GM12892 (cell line): ENCODE results near the gene ZIC2.

ENCODE experiments used
- DNase-seq: peaks from one replicate; pipeline ENCODE4 v3.0.0; 2011; ENCODE audit not compliant: insufficient read length
- FAIRE-seq: peaks from 2 replicates; lab custom pipeline; 2011; peaks lifted over from hg19 to GRCh38; lab: Jason Lieb, UNC
- POLR2A ChIP-seq: IDR thresholded peaks from 2 replicates; pipeline ENCODE4 v1.6.1; 2011; ENCODE audit warnings: low read depth, low read length, control low read depth
- POLR2AphosphoS5 ChIP-seq: IDR thresholded peaks from 2 replicates; pipeline ENCODE4 v1.6.1; 2011; ENCODE audit warnings: low read depth, low read length, control low read depth
- TAF1 ChIP-seq: IDR thresholded peaks from 2 replicates; pipeline ENCODE4 v1.6.1; 2011; ENCODE audit warnings: low read depth, mild to moderate bottlenecking, control low read depth, low read length, borderline replicate concordance

Gene ZIC2

DNA sequence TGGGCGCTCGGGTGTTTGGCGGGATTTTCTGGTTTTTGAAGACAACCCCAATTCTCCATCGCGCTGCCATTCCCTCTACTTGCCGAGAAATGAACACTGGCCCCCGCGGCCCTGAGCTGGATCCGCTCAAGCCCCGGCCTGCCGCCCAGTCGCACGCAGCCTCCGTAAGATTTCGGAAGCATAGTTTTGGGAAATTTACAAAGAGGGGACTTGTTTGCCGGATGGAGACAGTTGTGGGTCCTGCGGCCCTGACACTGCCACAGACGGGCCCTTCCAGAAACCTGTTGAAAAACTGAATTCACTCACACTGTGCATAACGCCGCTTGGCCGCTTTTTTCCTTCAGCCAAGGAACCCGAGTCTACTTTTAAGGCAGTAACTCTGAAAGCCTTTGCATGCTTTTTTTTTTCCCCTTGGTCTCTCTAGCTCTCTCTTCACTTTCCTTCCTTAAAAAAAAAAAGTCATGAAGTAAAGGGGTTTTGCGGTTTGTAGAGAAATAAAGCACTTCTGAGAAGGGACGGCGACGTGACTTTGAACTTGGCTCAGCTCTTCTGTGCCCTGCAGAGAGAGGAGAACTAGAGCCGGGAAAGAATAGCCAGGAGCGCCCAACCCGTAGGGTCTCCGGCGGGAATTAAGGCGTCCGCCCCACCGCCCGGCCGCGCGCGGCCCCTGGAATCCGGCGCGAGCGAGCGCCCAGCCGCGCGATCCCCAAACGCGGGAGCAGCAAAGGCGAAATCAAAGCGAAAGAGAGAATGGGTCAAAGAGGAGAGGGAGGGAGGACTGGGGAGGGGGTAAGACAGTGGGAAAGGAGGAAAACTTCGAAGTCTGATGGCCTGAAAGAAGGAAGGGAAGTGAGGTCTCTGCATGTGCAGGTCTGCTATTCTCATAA, 3.4 kb upstream of the ZIC2 start:
- FAIRE-seq (no peak), DNase-seq (no peak)
- TF ChIP-seq TAF1 (no peak), POLR2AphosphoS5 (no peak), POLR2A (no peak)

DNA sequence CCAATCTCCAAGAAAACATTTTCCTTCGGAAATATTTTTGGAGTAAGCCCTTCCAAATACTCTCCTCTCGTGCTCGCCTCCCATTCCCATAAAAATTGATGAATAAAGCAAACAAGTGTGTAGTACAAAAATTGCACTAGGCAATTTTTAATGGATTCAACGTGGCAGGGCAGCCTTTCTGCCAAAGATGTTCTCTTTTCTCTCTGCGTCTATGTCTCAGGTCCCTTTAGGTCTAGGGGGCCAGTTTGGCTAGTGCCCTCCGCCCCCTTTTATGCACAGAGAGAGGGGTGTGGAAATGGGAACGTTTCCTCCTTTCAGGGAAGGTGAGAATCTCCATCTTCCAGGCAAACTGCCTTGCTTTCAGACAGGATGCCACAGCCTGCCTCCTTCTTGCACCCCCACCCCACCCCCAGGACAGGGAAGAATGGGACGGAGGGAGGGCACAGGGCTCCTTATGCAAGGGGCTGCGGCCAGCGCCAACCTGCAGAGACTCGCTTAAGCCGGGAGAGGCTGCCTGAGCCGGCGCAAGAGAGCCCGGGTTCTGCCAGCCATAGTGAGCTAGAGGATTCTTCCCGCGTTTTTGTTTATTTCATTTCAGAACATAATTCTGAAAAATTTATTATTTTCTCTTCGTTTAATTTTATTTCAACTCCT, 2.7 kb upstream of the ZIC2 start:
- no peak for FAIRE-seq
- DNase-seq = no peak

DNA sequence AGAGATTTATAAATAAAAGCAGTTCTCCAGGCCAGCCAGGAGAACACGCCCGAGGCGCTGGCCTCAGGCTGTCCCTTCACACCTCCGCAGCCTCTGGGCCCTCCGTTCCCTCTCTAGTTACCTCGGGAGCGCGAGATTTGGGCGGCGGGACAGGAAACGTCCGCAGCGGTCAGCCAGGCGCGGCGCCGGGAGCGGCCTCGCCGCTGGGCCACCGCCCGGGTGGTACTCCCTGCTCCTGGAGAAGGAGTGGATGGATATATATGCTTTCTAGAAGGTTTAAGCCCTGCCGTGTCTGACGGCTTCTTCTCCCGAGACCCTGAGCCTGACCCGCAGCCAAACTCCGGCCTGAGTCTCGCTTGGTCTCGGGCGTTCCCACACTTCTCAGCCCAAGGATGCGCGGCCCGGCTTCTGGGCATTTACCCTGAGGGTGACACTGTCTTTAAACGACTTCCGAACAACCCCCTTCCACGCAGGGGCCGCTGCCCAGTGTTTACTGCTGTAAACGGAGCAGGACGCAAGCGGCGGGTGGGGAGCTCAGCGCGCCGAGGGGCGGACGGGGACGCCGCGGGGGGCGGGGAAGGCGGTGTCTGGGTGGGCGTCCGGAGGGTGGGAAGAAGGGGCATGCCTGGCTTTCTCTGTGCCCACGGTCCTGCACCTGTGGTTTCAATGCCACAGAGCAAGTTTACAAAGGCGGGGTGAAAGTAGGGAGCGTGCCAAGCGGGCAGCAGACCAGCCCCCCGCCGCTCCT, 2.0 kb upstream of the ZIC2 start:
- TF ChIP-seq POLR2A = no peak
- TF ChIP-seq TAF1 = no peak
- TF ChIP-seq POLR2AphosphoS5 = no peak
- FAIRE-seq = no peak
- no peak for DNase-seq

More for the DNA sequence above, 2.7 kb upstream of the ZIC2 start:
- TF ChIP-seq TAF1 (no peak), POLR2A (no peak), POLR2AphosphoS5 (no peak)

DNA sequence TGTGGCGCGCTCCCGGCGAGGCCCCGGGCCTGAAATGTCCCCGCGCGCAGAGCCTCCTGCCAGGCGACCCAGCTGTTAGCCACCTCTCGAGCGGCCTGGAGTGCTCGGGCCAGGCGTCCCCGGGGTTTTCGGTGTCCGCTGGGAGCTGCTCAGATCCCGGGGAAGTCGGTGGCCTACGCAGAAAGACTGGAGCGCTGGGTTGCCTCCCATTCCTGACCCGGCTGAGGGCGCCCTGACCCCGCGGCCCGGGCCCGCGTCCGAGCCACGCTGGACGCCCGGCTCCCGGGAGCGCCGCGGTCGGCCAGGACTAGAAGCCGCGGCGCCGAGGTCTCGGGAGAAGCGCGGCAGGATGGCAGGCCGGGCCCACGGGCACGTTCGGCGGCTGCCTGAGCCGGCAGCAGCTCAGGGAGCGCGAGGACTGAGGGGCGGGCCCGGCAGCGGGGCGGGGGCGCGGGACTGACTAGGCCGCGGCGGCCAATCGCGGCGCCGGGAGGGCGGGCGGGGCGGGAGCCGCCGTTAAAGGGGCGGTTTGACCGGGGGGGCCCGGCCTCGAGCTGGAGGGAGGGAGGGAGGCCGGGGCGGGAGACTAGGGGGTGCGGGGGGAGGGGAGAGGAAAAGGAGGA, 1.3 kb upstream of the ZIC2 start:
- TF ChIP-seq POLR2A (no peak), TAF1 (no peak), POLR2AphosphoS5 (no peak)
- peak; percentile 66 for FAIRE-seq
- peak; percentile 66 for DNase-seq

DNA sequence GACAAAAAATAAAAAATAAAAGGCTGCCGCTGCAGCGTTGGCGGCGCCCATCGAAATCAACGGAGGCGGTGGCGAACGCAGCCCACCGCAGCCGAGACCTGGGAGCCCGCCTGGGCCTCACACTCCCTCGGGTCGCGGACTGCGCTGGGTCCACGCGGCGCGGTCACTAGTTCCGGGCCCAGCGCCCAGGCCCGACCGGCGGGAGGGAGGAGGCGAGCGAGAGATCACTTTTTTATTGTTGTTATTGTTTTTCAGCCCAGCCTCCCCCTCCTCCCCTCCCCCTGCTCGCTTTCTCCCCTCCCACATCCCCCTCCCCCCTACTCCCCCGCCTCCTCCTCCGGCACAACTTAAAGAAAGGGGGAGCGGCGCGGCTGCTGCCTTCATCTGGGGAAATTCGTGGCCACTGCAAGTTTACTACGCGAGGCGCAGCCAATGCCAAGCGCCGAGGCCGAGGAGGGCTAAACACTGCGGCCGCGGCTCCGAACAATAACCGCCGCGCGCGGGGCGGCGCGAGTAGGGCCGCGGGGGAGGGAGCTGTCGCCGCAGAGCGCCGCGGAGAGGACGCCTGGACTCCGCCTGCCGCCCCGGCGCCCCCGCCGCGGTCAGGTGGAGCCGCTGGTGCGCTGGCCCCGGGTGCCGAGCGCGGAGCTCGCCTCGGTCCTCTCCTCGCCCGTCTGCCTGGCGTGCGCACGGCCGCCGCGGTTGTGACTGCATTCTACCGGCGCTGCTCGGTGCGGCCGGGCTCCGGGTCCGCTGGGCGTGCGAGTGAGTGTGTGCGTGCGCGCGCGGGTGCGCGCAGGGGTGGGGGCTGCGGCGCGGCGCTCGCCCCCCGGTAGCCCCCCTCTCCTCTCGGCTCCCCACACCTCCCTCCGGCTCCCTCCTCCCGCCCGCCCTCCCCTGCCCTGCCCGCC, 505 bp upstream of the ZIC2 start:
- no peak for FAIRE-seq
- DNase-seq = no peak
- TF ChIP-seq POLR2AphosphoS5 (no peak), POLR2A (no peak), TAF1 (no peak)

DNA sequence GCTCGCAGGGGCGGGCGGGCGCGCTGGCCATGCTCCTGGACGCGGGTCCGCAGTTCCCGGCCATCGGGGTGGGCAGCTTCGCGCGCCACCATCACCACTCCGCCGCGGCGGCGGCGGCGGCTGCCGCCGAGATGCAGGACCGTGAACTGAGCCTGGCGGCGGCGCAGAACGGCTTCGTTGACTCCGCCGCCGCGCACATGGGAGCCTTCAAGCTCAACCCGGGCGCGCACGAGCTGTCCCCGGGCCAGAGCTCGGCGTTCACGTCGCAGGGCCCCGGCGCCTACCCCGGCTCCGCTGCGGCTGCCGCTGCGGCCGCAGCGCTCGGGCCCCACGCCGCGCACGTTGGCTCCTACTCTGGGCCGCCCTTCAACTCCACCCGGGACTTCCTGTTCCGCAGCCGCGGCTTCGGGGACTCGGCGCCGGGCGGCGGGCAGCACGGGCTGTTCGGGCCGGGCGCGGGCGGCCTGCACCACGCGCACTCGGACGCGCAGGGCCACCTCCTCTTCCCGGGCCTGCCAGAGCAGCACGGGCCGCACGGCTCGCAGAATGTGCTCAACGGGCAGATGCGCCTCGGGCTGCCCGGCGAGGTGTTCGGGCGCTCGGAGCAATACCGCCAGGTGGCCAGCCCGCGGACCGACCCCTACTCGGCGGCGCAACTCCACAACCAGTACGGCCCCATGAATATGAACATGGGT, 599 bp downstream of the ZIC2 start:
- DNase-seq = no peak
- no peak for FAIRE-seq
- no peak for TF ChIP-seq POLR2AphosphoS5
- no peak for TF ChIP-seq TAF1
- TF ChIP-seq POLR2A = no peak

DNA sequence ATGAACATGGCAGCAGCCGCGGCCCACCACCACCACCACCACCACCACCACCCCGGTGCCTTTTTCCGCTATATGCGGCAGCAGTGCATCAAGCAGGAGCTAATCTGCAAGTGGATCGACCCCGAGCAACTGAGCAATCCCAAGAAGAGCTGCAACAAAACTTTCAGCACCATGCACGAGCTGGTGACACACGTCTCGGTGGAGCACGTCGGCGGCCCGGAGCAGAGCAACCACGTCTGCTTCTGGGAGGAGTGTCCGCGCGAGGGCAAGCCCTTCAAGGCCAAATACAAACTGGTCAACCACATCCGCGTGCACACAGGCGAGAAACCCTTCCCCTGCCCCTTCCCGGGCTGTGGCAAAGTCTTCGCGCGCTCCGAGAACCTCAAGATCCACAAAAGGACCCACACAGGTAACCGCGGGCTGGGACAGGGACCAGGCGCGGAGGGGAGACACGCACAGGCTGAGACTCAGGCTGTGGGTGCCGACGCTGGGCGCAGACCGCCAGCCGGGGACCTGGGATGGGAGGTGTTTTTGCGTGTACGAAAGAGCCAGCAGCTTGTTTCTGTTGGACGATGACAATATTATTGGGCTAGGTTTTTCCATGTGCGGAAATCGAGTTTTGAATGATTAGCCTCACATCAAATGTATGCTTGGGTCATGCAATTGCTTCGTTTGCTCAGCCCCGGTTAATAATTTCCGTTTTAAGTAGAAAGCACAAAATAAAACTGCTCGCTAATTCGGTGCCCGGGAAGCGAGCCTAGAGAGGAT, 1.3 kb downstream of the ZIC2 start:
- no peak for FAIRE-seq
- no peak for TF ChIP-seq TAF1
- TF ChIP-seq POLR2A = no peak
- no peak for TF ChIP-seq POLR2AphosphoS5
- DNase-seq = no peak

DNA sequence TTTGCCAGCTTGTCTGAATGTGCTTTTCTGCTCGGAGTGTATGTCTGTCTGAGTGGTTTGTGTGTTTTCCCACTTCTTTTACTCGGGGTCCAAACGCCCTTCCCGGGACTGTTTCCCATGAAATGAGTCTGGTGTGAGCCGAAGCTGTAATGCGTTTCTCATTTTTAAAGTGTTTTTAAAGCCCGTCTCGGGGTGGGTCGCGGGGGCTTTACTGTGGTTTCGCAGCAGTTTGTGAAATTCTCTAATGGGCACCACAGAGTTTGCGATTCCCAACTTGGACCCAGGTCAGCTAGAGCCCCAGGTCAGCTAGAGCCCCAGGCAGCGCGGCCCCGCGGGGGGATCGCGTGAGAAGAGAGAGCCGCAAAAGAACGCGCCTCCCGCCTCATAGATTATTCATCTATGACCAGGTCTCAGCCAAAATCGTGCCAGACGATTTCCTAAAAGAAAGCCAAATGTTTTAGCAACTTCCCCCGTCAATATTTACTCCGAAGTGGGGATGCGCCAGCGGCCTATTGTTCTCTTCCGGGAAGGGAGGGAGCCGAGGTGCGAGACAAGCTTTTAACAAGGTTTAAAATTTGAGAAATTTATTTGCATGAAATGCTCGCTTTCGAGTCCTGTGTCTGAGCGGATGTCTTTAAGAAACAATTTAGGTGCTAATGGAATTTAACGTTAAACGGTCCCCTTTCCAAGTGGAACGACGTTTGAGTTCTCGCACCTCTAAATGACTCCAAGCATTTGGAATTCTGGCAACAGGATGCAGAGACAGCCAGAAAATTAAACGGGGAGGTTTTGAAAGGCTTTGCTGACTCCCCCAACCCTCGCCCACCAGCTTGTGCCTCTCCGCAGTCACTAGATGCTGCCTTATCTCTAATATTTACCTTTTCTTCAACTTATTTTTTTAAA, 2.2 kb downstream of the ZIC2 start:
- FAIRE-seq = no peak
- no peak for TF ChIP-seq POLR2AphosphoS5
- TF ChIP-seq TAF1 = no peak
- no peak for TF ChIP-seq POLR2A
- DNase-seq = no peak

DNA sequence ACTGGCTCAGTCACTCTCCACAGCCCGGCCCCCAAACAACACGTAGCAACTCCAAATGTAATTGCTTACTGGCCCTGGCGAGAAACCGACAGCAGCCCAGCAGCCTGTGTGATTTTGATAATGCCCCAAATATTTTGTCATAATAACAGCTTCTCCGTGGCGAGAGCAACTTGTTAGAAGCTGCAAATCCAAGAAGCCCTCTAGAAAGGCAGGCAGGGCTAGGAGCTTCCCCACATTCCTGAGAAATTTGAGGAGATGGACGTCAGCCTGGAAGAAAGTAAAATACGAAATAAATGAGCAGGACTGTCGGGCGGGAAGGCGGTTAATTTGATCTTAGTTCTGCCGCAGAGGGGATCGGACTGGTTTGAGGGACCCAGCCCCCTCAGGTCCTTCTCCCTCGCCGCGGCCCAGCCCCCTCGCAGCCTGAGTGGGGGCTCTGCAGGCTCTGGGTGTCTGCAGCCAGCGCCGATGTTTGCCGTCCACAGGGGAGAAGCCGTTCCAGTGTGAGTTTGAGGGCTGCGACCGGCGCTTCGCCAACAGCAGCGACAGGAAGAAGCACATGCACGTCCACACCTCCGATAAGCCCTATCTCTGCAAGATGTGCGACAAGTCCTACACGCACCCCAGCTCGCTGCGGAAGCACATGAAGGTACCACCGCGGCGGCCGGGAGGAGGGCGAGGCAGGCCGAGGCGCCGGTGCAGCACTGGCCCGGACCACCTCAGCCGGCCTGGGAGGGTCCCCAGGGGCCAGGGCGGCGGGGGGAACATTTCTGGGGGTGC, 3.1 kb downstream of the ZIC2 start:
- DNase-seq (no peak), FAIRE-seq (no peak)
- TF ChIP-seq POLR2AphosphoS5 = no peak
- no peak for TF ChIP-seq TAF1
- no peak for TF ChIP-seq POLR2A
